K562 (cell line): ENCODE measurements around the gene NR1D1. TPM values are rescaled to one million over a fixed set of nuclear protein-coding genes. Genes with fewer than 3 reads are reported as not detected.

Experiments used
- BCOR ChIP-seq: fragments of 450-650 bp; IDR thresholded peaks from 2 replicates; pipeline ENCODE4 v1.6.1; 2016
- COPS2 ChIP-seq: fragments of 450-650 bp; conservative IDR thresholded peaks from 2 replicates; pipeline ENCODE4 v1.6.1; 2016; ENCODE audit warnings: mild to moderate bottlenecking, moderate library complexity
- CSDE1 ChIP-seq, 2 experiments: fragments of 450-650 bp; IDR thresholded peaks; 2 replicates each; pipeline ENCODE4 v1.6.1; 2016; ENCODE audit warnings: mild to moderate bottlenecking in 1 of 2
- ELK1 ChIP-seq: sonication (generic); formaldehyde crosslinking; IDR thresholded peaks from 2 replicates; pipeline ENCODE4 v1.8.1; 2022; ENCODE audit warnings: missing genetic modification reagents
- ELK3 ChIP-seq: fragments of 450-650 bp; formaldehyde crosslinking; IDR thresholded peaks from 2 replicates; pipeline ENCODE4 v1.4.0; 2020; ENCODE audit warnings: mild to moderate bottlenecking
- FOXK2 ChIP-seq, 2 experiments: fragments of 450-650 bp; IDR thresholded peaks in 1 of 2; conservative IDR thresholded peaks in 1 of 2; 2 replicates each; pipeline ENCODE4 v1.6.1; 2016; ENCODE audit warnings: low read depth in 2 of 2, mild to moderate bottlenecking in 1 of 2
- FOXP4 ChIP-seq: sonication (generic); formaldehyde crosslinking; IDR thresholded peaks from 2 replicates; pipeline ENCODE4 v1.8.0; 2022; ENCODE audit warnings: mild to moderate bottlenecking, missing genetic modification reagents, borderline replicate concordance
- GTF2E2 ChIP-seq: fragments of 200-800 bp; sonication (Bioruptor generic); IDR thresholded peaks from 2 replicates; pipeline ENCODE4 v1.6.1; 2016; ENCODE audit warnings: missing genetic modification characterization, missing compliant biosample characterization
- HNRNPL ChIP-seq: fragments of 200-400 bp; formaldehyde crosslinking; IDR thresholded peaks from 2 replicates; pipeline ENCODE4 v1.6.1; 2017; ENCODE audit warnings: low read depth, mild to moderate bottlenecking, low read length
- KDM1A ChIP-seq, 2 experiments: fragments of 450-650 bp; IDR thresholded peaks; 2 replicates each; pipeline ENCODE4 v1.6.1; 2016; ENCODE audit warnings: mild to moderate bottlenecking in 2 of 2
- KLF1 ChIP-seq: fragments of 450-650 bp; IDR thresholded peaks from 2 replicates; pipeline ENCODE4 v1.6.1; 2016; ENCODE audit warnings: missing genetic modification characterization, missing compliant biosample characterization
- PKNOX1 ChIP-seq: fragments of 450-650 bp; IDR thresholded peaks from 2 replicates; pipeline ENCODE4 v1.6.1; 2016
- RBBP5 ChIP-seq: fragments of 200-600 bp; sonication (generic); IDR thresholded peaks from 2 replicates; pipeline ENCODE4 v1.6.1; 2012; ENCODE audit warnings: borderline replicate concordance, mild to moderate bottlenecking, low read length, control low read depth, inconsistent platforms; ENCODE audit not compliant: insufficient read depth, poor library complexity, severe bottlenecking
- SAFB2 ChIP-seq: fragments of 200-400 bp; formaldehyde crosslinking; IDR thresholded peaks from 2 replicates; pipeline ENCODE4 v1.6.1; 2018; ENCODE audit warnings: borderline replicate concordance, low read length, low read depth, moderate library complexity; ENCODE audit not compliant: severe bottlenecking
- SRSF3 ChIP-seq: fragments of 200-400 bp; formaldehyde crosslinking; IDR thresholded peaks from 2 replicates; pipeline ENCODE4 v1.6.1; 2016; ENCODE audit warnings: mild to moderate bottlenecking, low read length, moderate library complexity; ENCODE audit not compliant: insufficient read depth
- U2AF2 ChIP-seq: fragments of 200-400 bp; formaldehyde crosslinking; optimal IDR thresholded peaks from 2 replicates; pipeline ENCODE3; 2017; ENCODE audit warnings: low read depth, mild to moderate bottlenecking, low read length
- ZBTB17 ChIP-seq: fragments of 450-650 bp; formaldehyde crosslinking; IDR thresholded peaks from 2 replicates; pipeline ENCODE4 v1.4.0; 2020; ENCODE audit warnings: mild to moderate bottlenecking
- ZNF274 ChIP-seq: IDR thresholded peaks from 2 replicates; pipeline ENCODE4 v1.6.1; 2011; ENCODE audit warnings: low read depth, mild to moderate bottlenecking, low read length, moderate library complexity, borderline replicate concordance
- ZNF280B ChIP-seq: fragments of 250-450 bp; sonication (Bioruptor Pico); IDR thresholded peaks from 2 replicates; pipeline ENCODE4 v1.5.1; 2021; ENCODE audit warnings: mild to moderate bottlenecking
- ZNF41 ChIP-seq: fragments of 250-450 bp; sonication (Bioruptor Pico); conservative IDR thresholded peaks from 2 replicates; pipeline ENCODE4 v1.4.0; 2020; ENCODE audit warnings: mild to moderate bottlenecking
- ZNF766 ChIP-seq: fragments of 200-800 bp; sonication (Bioruptor generic); conservative IDR thresholded peaks from 2 replicates; pipeline ENCODE4 v1.6.1; 2016; ENCODE audit warnings: missing genetic modification characterization, missing compliant biosample characterization
- ZNF778 ChIP-seq: fragments of 450-650 bp; formaldehyde crosslinking; IDR thresholded peaks from 2 replicates; pipeline ENCODE4 v1.4.0; 2020; ENCODE audit warnings: mild to moderate bottlenecking, moderate library complexity
- polyA plus RNA-seq, 8 experiments: library from polyadenylated mRNA; depleted of rRNA in 4 of 8; stranded (reverse) in 5 of 8; unstranded in 3 of 8; fragments of >200 nt; fragmentation: Nextera tagmentation in 2 of 8; fragmentation: Illumina TruSeq in 1 of 8; extraction: Ambion mirVana in 2 of 8; extraction: Trizol in 1 of 8; gene quantifications; 2 replicates each; pipeline versions ENCODE4 v1.2.1 to v1.2.3, GENCODE V29; 2011 to 2014; ENCODE audit warnings: inconsistent platforms in 1 of 8, missing spikeins in 1 of 8
- total RNA-seq, 7 experiments: library from RNA; depleted of rRNA in 6 of 7; stranded (reverse); fragments of >200 nt in 6 of 7; fragmentation: Illumina TruSeq in 2 of 7; extraction: Trizol in 2 of 7; gene quantifications; 2 replicates each; pipeline versions ENCODE4 v1.2.1 to v1.2.3, GENCODE V29; 2011 to 2021; ENCODE audit warnings: low replicate concordance in 1 of 7

NR1D1 gene
- total and polyA plus RNA-seq, 9 of the 15 experiments (the other 6 are each of a cell fraction or from before 2014, with no cell fraction given), result 0.25 to 7.7 (median 0.65) TPM

- no peak for TF ChIP-seq KDM1A (IDR thresholded peaks at IDR 0.05)
- TF ChIP-seq ZNF280B (CRISPR knock-in tag), result no peak
- TF ChIP-seq PKNOX1, result no peak
- TF ChIP-seq ZNF41 (CRISPR knock-in tag), result no peak
- no peak for TF ChIP-seq CSDE1 (IDR thresholded peaks at IDR 0.05)
- no peak for TF ChIP-seq RBBP5
- TF ChIP-seq ELK1 (CRISPR knock-in tag), result no peak
- TF ChIP-seq KLF1, result 0 out of 2 replicates have a peak, but pooled peaks have one; percentile 14
- no peak for TF ChIP-seq HNRNPL
- TF ChIP-seq ZBTB17 (CRISPR knock-in tag), result no peak
- no peak for TF ChIP-seq ZNF766 (CRISPR knock-in tag)
- no peak for TF ChIP-seq BCOR
- no peak for TF ChIP-seq SRSF3
- TF ChIP-seq FOXK2 (conservative IDR thresholded peaks at IDR 0.05 in 1 of 2, IDR thresholded peaks at IDR 0.05 in 1 of 2; ENCODE audit: low read depth in 2 of 2), result peak; percentile 79 to 83; a peak in 3 of 4 replicates
- TF ChIP-seq ZNF778 (CRISPR knock-in tag), result no peak
- no peak for TF ChIP-seq ELK3
- TF ChIP-seq ZNF274, result no peak
- TF ChIP-seq COPS2, result no peak
- no peak for TF ChIP-seq FOXP4 (CRISPR knock-in tag)
- no peak for TF ChIP-seq U2AF2
- no peak for TF ChIP-seq GTF2E2
- TF ChIP-seq SAFB2, result no peak
Measured at GRCh38 chr17:40100669-40101366, 429 bp upstream of the NR1D1 start (continued).
